Thyroid gland (tissue), 4 donors: ENCODE measurements around the gene TMEM69.

Experiments used
- CTCF ChIP-seq, 6 experiments: fragments of 200-600 bp in 3 of 6; fragments of 450-650 bp in 3 of 6; sonication (generic) in 3 of 6; IDR thresholded peaks; one replicate each; pipeline ENCODE4 v1.5.1; 2016 to 2019; ENCODE audit warnings: antibody characterized with exemption in 6 of 6, mild to moderate bottlenecking in 2 of 6, inconsistent platforms in 1 of 6, moderate library complexity in 1 of 6
- POLR2A ChIP-seq, 2 donors: fragments of 450-650 bp; IDR thresholded peaks; one replicate each; pipeline ENCODE4 v1.6.1; 2017; ENCODE audit warnings: antibody characterized with exemption in 2 of 2, mild to moderate bottlenecking in 2 of 2, moderate library complexity in 1 of 2

DNA sequence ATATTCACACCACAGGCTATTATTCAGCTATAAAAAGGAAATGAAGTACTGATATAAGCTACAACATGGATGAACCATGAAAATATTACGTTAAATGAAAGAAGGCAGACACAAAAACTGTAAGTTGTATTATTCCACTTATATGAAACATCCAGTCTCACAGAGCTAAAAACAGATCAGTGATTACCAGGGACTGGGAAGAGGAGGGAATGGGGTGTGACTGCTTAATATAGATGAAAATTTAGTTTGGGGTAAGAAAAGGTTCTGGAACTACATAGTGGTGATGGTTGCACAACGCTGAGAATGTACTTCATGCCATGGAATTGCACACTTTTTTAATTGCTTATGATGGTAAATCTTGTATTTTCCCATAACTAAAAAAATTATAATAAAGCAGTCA lies 21.1 kb upstream of the TMEM69 start:
- TF ChIP-seq CTCF (IDR thresholded peaks at IDR 0.05) (no peak), POLR2A (IDR thresholded peaks at IDR 0.05) (no peak)
